Measurements from ENCODE around the gene CPSF6. TPM values are rescaled to one million over a fixed set of nuclear protein-coding genes. Genes with fewer than 3 reads are reported as not detected.

The CPSF6 gene
- total RNA-seq, 4 donors from 2014 or later = 31.0 to 40.8 (median 33.0) TPM

GRCh38 chr12:69278814-69279782 is 39.7 kb downstream of the CPSF6 start:
- no peak for TF ChIP-seq CTCF (IDR thresholded peaks at IDR 0.05; ENCODE audit: low read depth)

- TF ChIP-seq CTCF (IDR thresholded peaks at IDR 0.05; ENCODE audit: low read depth) = no peak
Observed at GRCh38 chr12:69284131-69284530, 44.8 kb downstream of the CPSF6 start.

- no peak for TF ChIP-seq CTCF (IDR thresholded peaks at IDR 0.05; ENCODE audit: low read depth)
Observed at GRCh38 chr12:69287556-69287955, 48.2 kb downstream of the CPSF6 start.

GRCh38 chr12:69290545-69291277 is 51.3 kb downstream of the CPSF6 start:
- TF ChIP-seq CTCF (IDR thresholded peaks at IDR 0.05; ENCODE audit: low read depth) = no peak

GRCh38 chr12:69291278-69291593 is 51.9 kb downstream of the CPSF6 start:
- TF ChIP-seq CTCF (IDR thresholded peaks at IDR 0.05; ENCODE audit: low read depth) = no peak

GRCh38 chr12:69298133-69298532 is 58.8 kb downstream of the CPSF6 start:
- TF ChIP-seq CTCF (IDR thresholded peaks at IDR 0.05; ENCODE audit: low read depth) = no peak

GRCh38 chr12:69298947-69299346 is 59.6 kb downstream of the CPSF6 start:
- no peak for TF ChIP-seq CTCF (IDR thresholded peaks at IDR 0.05; ENCODE audit: low read depth)
